Astrocyte (in vitro differentiated cells and primary cell): ENCODE results near the gene IFNLR1. TPM values are rescaled to one million over a fixed set of nuclear protein-coding genes. Genes with fewer than 3 reads are reported as not detected.
A peak's percentile ranks its signal among the peaks of the same experiment; 100 is the strongest.

Source experiments
- DNase-seq: peaks from one replicate; pipeline ENCODE4 v3.0.0-alpha.2; 2010; ENCODE audit warnings: low read depth
- FAIRE-seq: peaks from 2 replicates; lab custom pipeline; 2011; peaks lifted over from hg19 to GRCh38; lab: Jason Lieb, UNC
- H2AFZ ChIP-seq: 2 replicates; pipeline ENCODE4 v1.6.0; 2012; ENCODE audit warnings: low read depth, low read length, inconsistent platforms
- H3K27ac ChIP-seq: 2 replicates; pipeline ENCODE4 v1.5.1; 2011; ENCODE audit warnings: low read depth, low read length, inconsistent platforms
- H3K27me3 ChIP-seq: 2 replicates; pipeline ENCODE4 v1.6.0; 2011; ENCODE audit warnings: low read length, inconsistent platforms; ENCODE audit not compliant: insufficient read depth
- H3K36me3 ChIP-seq: 2 replicates; pipeline ENCODE4 v1.5.1; 2011; ENCODE audit warnings: low read length, inconsistent platforms; ENCODE audit not compliant: insufficient read depth
- H3K4me1 ChIP-seq: 2 replicates; pipeline ENCODE4 v1.5.1; 2011; ENCODE audit warnings: low read length, inconsistent platforms; ENCODE audit not compliant: insufficient read depth
- H3K4me2 ChIP-seq: 2 replicates; pipeline ENCODE4 v1.6.0; 2012; ENCODE audit warnings: low read length, inconsistent platforms
- H3K4me3 ChIP-seq: 2 replicates; pipeline ENCODE4 v1.5.1; 2011; ENCODE audit warnings: low read depth, mild to moderate bottlenecking, low read length, inconsistent platforms; ENCODE audit not compliant: insufficient read depth
- H3K79me2 ChIP-seq: 2 replicates; pipeline ENCODE4 v1.6.0; 2012; ENCODE audit warnings: mild to moderate bottlenecking, low read length, inconsistent platforms; ENCODE audit not compliant: insufficient read depth
- H3K9ac ChIP-seq: 2 replicates; pipeline ENCODE4 v1.6.0; 2012; ENCODE audit warnings: mild to moderate bottlenecking, low read length, inconsistent platforms
- H3K9me3 ChIP-seq: 2 replicates; pipeline ENCODE4 v1.5.1; 2012; ENCODE audit warnings: low read depth, mild to moderate bottlenecking, low read length, inconsistent platforms; ENCODE audit not compliant: insufficient read depth
- H4K20me1 ChIP-seq: 2 replicates; pipeline ENCODE4 v1.6.0; 2012; ENCODE audit warnings: low read length, inconsistent platforms; ENCODE audit not compliant: insufficient read depth
- H3K27ac Mint-ChIP-seq: one replicate; pipeline ENCODE4 v1.8.0; 2021; ENCODE audit warnings: mild to moderate bottlenecking, mixed read lengths; ENCODE audit not compliant: unreplicated experiment
- H3K27me3 Mint-ChIP-seq: one replicate; pipeline ENCODE4 v1.8.0; 2021; ENCODE audit warnings: low read depth, mixed read lengths; ENCODE audit not compliant: unreplicated experiment
- H3K36me3 Mint-ChIP-seq: one replicate; pipeline ENCODE4 v1.8.0; 2021; ENCODE audit warnings: low read depth, mixed read lengths; ENCODE audit not compliant: unreplicated experiment
- H3K4me1 Mint-ChIP-seq: one replicate; pipeline ENCODE4 v1.8.0; 2021; ENCODE audit warnings: low read depth, mixed read lengths; ENCODE audit not compliant: unreplicated experiment
- H3K4me3 Mint-ChIP-seq: one replicate; pipeline ENCODE4 v1.8.0; 2021; ENCODE audit warnings: mild to moderate bottlenecking, moderate library complexity, mixed read lengths; ENCODE audit not compliant: unreplicated experiment
- H3K9me3 Mint-ChIP-seq: one replicate; pipeline ENCODE4 v1.8.0; 2021; ENCODE audit warnings: mild to moderate bottlenecking, mixed read lengths; ENCODE audit not compliant: unreplicated experiment
- CTCF ChIP-seq: IDR thresholded peaks from 2 replicates; pipeline ENCODE4 v1.5.1; 2011; ENCODE audit warnings: low read depth, mild to moderate bottlenecking, inconsistent platforms, low read length, moderate library complexity; ENCODE audit not compliant: insufficient read depth
- EZH2 ChIP-seq: IDR thresholded peaks from 2 replicates; pipeline ENCODE4 v1.6.1; 2012; ENCODE audit warnings: mild to moderate bottlenecking, low read length, inconsistent platforms; ENCODE audit not compliant: insufficient read depth
- total RNA-seq: library from RNA; stranded (reverse); gene quantifications from 2 replicates; pipeline ENCODE4 v1.2.1, GENCODE V29; 2021

IFNLR1 gene
- total RNA-seq, 1 donor from 2014 or later, result 1.5 TPM

- Histone ChIP-seq H3K4me1 (no peaks in the 10 kb centered on the region), H3K27me3 (peaks cover 7% of the 10 kb centered on the region), H3K4me3 (no peak overlapping the region), H3K79me2 (no peaks in the 10 kb centered on the region), H3K9me3 (no peaks in the 10 kb centered on the region), H3K36me3 (no peaks in the 10 kb centered on the region), H4K20me1 (no peaks in the 10 kb centered on the region), H3K9ac (no peak overlapping the region), H2AFZ (no peak overlapping the region), H3K4me2 (no peak overlapping the region), H3K27ac (no peak overlapping the region)
- H3K27ac Mint-ChIP-seq, result no peak overlapping the region
- no peak for FAIRE-seq
- no peak for DNase-seq
- peaks cover 3% of the 10 kb centered on the region for H3K9me3 Mint-ChIP-seq
- peaks cover 17% of the 10 kb centered on the region for H3K27me3 Mint-ChIP-seq
- TF ChIP-seq CTCF (no peak), EZH2 (no peak)
- peaks cover 10% of the 10 kb centered on the region for H3K4me1 Mint-ChIP-seq
- H3K36me3 Mint-ChIP-seq, result no peaks in the 10 kb centered on the region
- no peak overlapping the region for H3K4me3 Mint-ChIP-seq
Measured at GRCh38 chr1:24118410-24119242, 68.5 kb downstream of the IFNLR1 start.

GRCh38 chr1:24117722-24118409 lies 69.2 kb downstream of the IFNLR1 start:
- Histone ChIP-seq H4K20me1 (no peaks in the 10 kb centered on the region), H3K36me3 (no peaks in the 10 kb centered on the region), H3K4me1 (peaks cover under 1% of the 10 kb centered on the region), H3K4me2 (no peak overlapping the region), H3K9ac (no peak overlapping the region), H3K4me3 (no peak overlapping the region), H3K9me3 (no peaks in the 10 kb centered on the region), H2AFZ (no peak overlapping the region), H3K79me2 (no peaks in the 10 kb centered on the region), H3K27me3 (peaks cover 7% of the 10 kb centered on the region), H3K27ac (no peak overlapping the region)
- H3K4me1 Mint-ChIP-seq, result peaks cover 10% of the 10 kb centered on the region
- peaks cover 17% of the 10 kb centered on the region for H3K27me3 Mint-ChIP-seq
- TF ChIP-seq CTCF (no peak), EZH2 (no peak)
- no peaks in the 10 kb centered on the region for H3K36me3 Mint-ChIP-seq
- H3K27ac Mint-ChIP-seq, result no peak overlapping the region
- peaks cover 3% of the 10 kb centered on the region for H3K9me3 Mint-ChIP-seq
- H3K4me3 Mint-ChIP-seq, result no peak overlapping the region
- DNase-seq (peak; percentile 63), FAIRE-seq (no peak)
